Liver (tissue), 9 donors: ENCODE measurements around the gene CYB5A. TPM values are rescaled to one million over a fixed set of nuclear protein-coding genes. Genes with fewer than 3 reads are reported as not detected.
A peak's percentile ranks its signal among the peaks of the same experiment; 100 is the strongest.

Experiments used
- DNase-seq: peaks from one replicate; pipeline ENCODE4 v3.0.0-alpha.2; 2017; ENCODE audit warnings: low spot score
- H3K27ac ChIP-seq, 2 donors: one replicate each; pipeline ENCODE4 v1.7.0; 2013; ENCODE audit warnings: inconsistent platforms in 2 of 2, low read length in 2 of 2, control low read depth in 1 of 2, low read depth in 1 of 2, mild to moderate bottlenecking in 1 of 2
- H3K27me3 ChIP-seq, 4 donors: one replicate each; pipeline versions ENCODE4 v1.6.1 to v1.7.0; 2013; ENCODE audit warnings: low read length in 3 of 4, inconsistent platforms in 1 of 4, mild to moderate bottlenecking in 1 of 4, moderate library complexity in 1 of 4; ENCODE audit not compliant: control insufficient read depth in 4 of 4, insufficient read depth in 4 of 4
- H3K36me3 ChIP-seq, 4 donors: one replicate each; pipeline versions ENCODE4 v1.6.1 to v1.7.0; 2013; ENCODE audit warnings: low read length in 3 of 4, mild to moderate bottlenecking in 3 of 4, low read depth in 1 of 4, moderate library complexity in 1 of 4; ENCODE audit not compliant: control insufficient read depth in 4 of 4, insufficient read depth in 3 of 4
- H3K4me1 ChIP-seq, 4 donors: one replicate each; pipeline versions ENCODE4 v1.6.1 to v1.7.0; 2013; ENCODE audit warnings: low read length in 3 of 4, mild to moderate bottlenecking in 3 of 4, moderate library complexity in 1 of 4; ENCODE audit not compliant: control insufficient read depth in 4 of 4, insufficient read depth in 4 of 4
- H3K4me3 ChIP-seq, 3 donors: one replicate each; pipeline versions ENCODE4 v1.6.1 to v1.7.0; 2013; ENCODE audit warnings: low read length in 3 of 3, control low read depth in 1 of 3, low read depth in 1 of 3, mild to moderate bottlenecking in 1 of 3
- H3K9ac ChIP-seq, 2 donors: one replicate each; pipeline ENCODE4 v1.7.0; 2013; ENCODE audit warnings: low read length in 2 of 2, mild to moderate bottlenecking in 2 of 2, moderate library complexity in 2 of 2, control low read depth in 1 of 2, low read depth in 1 of 2
- H3K9me3 ChIP-seq, 4 donors: one replicate each; pipeline versions ENCODE4 v1.6.1 to v1.7.0; 2013; ENCODE audit warnings: low read length in 3 of 4; ENCODE audit not compliant: control insufficient read depth in 4 of 4
- ATF3 ChIP-seq: IDR thresholded peaks from 2 replicates; pipeline ENCODE4 v1.6.1; 2016; ENCODE audit warnings: antibody characterized with exemption
- EGR1 ChIP-seq, 2 donors: IDR thresholded peaks; 2 replicates each; pipeline ENCODE4 v1.6.1; 2016 to 2018; ENCODE audit warnings: antibody characterized with exemption in 2 of 2, low read depth in 2 of 2
- FOXA1 ChIP-seq: IDR thresholded peaks from 2 replicates; pipeline ENCODE4 v1.6.1; 2016; ENCODE audit warnings: antibody characterized with exemption
- FOXA2 ChIP-seq: IDR thresholded peaks from 2 replicates; pipeline ENCODE4 v1.6.1; 2016; ENCODE audit warnings: antibody characterized with exemption
- GABPA ChIP-seq, 2 donors: IDR thresholded peaks in 1 of 2; conservative IDR thresholded peaks in 1 of 2; 2 replicates each; pipeline ENCODE4 v1.6.1; 2016; ENCODE audit warnings: antibody characterized with exemption in 2 of 2, mild to moderate bottlenecking in 1 of 2, moderate library complexity in 1 of 2
- HNF4A ChIP-seq, 2 donors: conservative IDR thresholded peaks; 2 replicates each; pipeline ENCODE4 v1.6.1; 2016; ENCODE audit warnings: antibody characterized with exemption in 2 of 2, mild to moderate bottlenecking in 2 of 2
- HNF4G ChIP-seq: IDR thresholded peaks from 2 replicates; pipeline ENCODE4 v1.6.1; 2016; ENCODE audit warnings: antibody characterized with exemption
- JUND ChIP-seq, 2 donors: IDR thresholded peaks; 2 replicates each; pipeline ENCODE4 v1.6.1; 2016; ENCODE audit warnings: antibody characterized with exemption in 2 of 2
- NR2F2 ChIP-seq: IDR thresholded peaks from 2 replicates; pipeline ENCODE4 v1.6.1; 2016; ENCODE audit warnings: antibody characterized with exemption
- RAD21 ChIP-seq, 2 donors: IDR thresholded peaks; 2 replicates each; pipeline ENCODE4 v1.6.1; 2016; ENCODE audit warnings: antibody characterized with exemption in 2 of 2, mild to moderate bottlenecking in 2 of 2
- REST ChIP-seq: IDR thresholded peaks from 2 replicates; pipeline ENCODE4 v1.6.1; 2016; ENCODE audit warnings: antibody characterized with exemption, mild to moderate bottlenecking
- RXRA ChIP-seq, 2 donors: IDR thresholded peaks; 2 replicates each; pipeline ENCODE4 v1.6.1; 2017 to 2018; ENCODE audit warnings: antibody characterized with exemption in 2 of 2, mild to moderate bottlenecking in 1 of 2
- SP1 ChIP-seq: IDR thresholded peaks from 2 replicates; pipeline ENCODE4 v1.6.1; 2018; ENCODE audit warnings: antibody characterized with exemption, mild to moderate bottlenecking
- TAF1 ChIP-seq: conservative IDR thresholded peaks from 2 replicates; pipeline ENCODE4 v1.6.1; 2016; ENCODE audit warnings: antibody characterized with exemption, mild to moderate bottlenecking
- YY1 ChIP-seq: IDR thresholded peaks from 2 replicates; pipeline ENCODE4 v1.6.1; 2016; ENCODE audit warnings: antibody characterized with exemption, mild to moderate bottlenecking
- ZBTB33 ChIP-seq: IDR thresholded peaks from 2 replicates; pipeline ENCODE4 v1.6.1; 2016; ENCODE audit warnings: antibody characterized with exemption
- WGBS: extraction: QIAGEN DNeasy Blood & Tissue Kit; methylation state at CpG from one replicate; pipeline ENCODE4 v1.1.7; 2013; 5-methylcytosine and 5-hydroxymethylcytosine counted together
- polyA plus RNA-seq, 2 donors: library from polyadenylated mRNA; stranded (reverse) in 1 of 2; unstranded in 1 of 2; fragments of 200-250 nt in 1 of 2; fragments of >200 nt in 1 of 2; fragmentation: Nextera tagmentation in 1 of 2; extraction: Ambion mirVana in 1 of 2; gene quantifications; one replicate each; pipeline versions ENCODE4 v1.2.1 to v1.2.3, GENCODE V29; 2013 to 2015
- total RNA-seq, 2 donors: library from RNA; depleted of rRNA; stranded (reverse); fragments of >200 nt; gene quantifications; one replicate each; pipeline ENCODE4 v1.2.3, GENCODE V29; 2014
- TF ChIP-seq, protein P1 (sequence below): IDR thresholded peaks from 2 replicates; pipeline ENCODE4 v1.6.1; 2016; ENCODE audit warnings: antibody characterized with exemption
- TF ChIP-seq, protein P2 (sequence below): fragments of 150-350 bp; IDR thresholded peaks from 2 replicates; pipeline ENCODE4 v1.5.1; 2017; ENCODE audit warnings: improper control_type of control experiment, low read depth, low read length; ENCODE audit not compliant: missing input control
- donor health status: healthy.
- donor health status: healthy.
- donor health status: healthy.
- donor health status: healthy.
- donor health status: healthy.

CYB5A gene
- total and polyA plus RNA-seq, 4 donors: 277 to 2,022 (median 1,122) TPM

- no peak for DNase-seq
- no peak overlapping the region for H3K4me3 ChIP-seq
- no peaks in the 10 kb centered on the region for H3K9me3 ChIP-seq
- H3K36me3 ChIP-seq: no peaks in the 10 kb centered on the region
- WGBS: 39% methylated on average over 3 of the region's 3 CpGs
- H3K27me3 ChIP-seq: no peaks in the 10 kb centered on the region
- no peak for TF ChIP-seq ZBTB33
- peak in 1 of 2 donors; percentile 37 for TF ChIP-seq EGR1 (IDR thresholded peaks at IDR 0.05; ENCODE audit: low read depth in 2 of 2)
- peak; percentile 85 to 98 for TF ChIP-seq RXRA (IDR thresholded peaks at IDR 0.05)
- TF ChIP-seq NR2F2: no peak
- no peak for TF ChIP-seq YY1
- TF ChIP-seq TAF1: no peak
- peak; percentile 51 for TF ChIP-seq HNF4G
- no peak for TF ChIP-seq REST
- TF ChIP-seq, protein P1, sequence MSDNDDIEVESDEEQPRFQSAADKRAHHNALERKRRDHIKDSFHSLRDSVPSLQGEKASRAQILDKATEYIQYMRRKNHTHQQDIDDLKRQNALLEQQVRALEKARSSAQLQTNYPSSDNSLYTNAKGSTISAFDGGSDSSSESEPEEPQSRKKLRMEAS: peak; percentile 38
- peak; percentile 41 to 46 for TF ChIP-seq JUND (IDR thresholded peaks at IDR 0.05)
- TF ChIP-seq FOXA2: peak; percentile 75
- peak; percentile 56 for TF ChIP-seq ATF3
- TF ChIP-seq HNF4A (conservative IDR thresholded peaks at IDR 0.05): peak; percentile 44 to 67
- peak; percentile 42 for TF ChIP-seq FOXA1
- TF ChIP-seq, protein P2, sequence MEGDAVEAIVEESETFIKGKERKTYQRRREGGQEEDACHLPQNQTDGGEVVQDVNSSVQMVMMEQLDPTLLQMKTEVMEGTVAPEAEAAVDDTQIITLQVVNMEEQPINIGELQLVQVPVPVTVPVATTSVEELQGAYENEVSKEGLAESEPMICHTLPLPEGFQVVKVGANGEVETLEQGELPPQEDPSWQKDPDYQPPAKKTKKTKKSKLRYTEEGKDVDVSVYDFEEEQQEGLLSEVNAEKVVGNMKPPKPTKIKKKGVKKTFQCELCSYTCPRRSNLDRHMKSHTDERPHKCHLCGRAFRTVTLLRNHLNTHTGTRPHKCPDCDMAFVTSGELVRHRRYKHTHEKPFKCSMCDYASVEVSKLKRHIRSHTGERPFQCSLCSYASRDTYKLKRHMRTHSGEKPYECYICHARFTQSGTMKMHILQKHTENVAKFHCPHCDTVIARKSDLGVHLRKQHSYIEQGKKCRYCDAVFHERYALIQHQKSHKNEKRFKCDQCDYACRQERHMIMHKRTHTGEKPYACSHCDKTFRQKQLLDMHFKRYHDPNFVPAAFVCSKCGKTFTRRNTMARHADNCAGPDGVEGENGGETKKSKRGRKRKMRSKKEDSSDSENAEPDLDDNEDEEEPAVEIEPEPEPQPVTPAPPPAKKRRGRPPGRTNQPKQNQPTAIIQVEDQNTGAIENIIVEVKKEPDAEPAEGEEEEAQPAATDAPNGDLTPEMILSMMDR: no peak
- TF ChIP-seq SP1: peak; percentile 80
- TF ChIP-seq RAD21 (IDR thresholded peaks at IDR 0.05): peak in 1 of 2 donors; percentile 44
- TF ChIP-seq GABPA (IDR thresholded peaks at IDR 0.05 in 1 of 2, conservative IDR thresholded peaks at IDR 0.05 in 1 of 2): no peak
- H3K4me1 ChIP-seq: peaks cover 0 to 26% (median 20%) of the 10 kb centered on the region in 4 donors
- H3K27ac ChIP-seq: peak overlapping the region; percentile 86 to 88
- peak overlapping the region in 1 of 2 donors; percentile 40 for H3K9ac ChIP-seq
These were observed 75.1 kb downstream of the CYB5A start for GRCh38 chr18:74216661-74217110.
